HEK293 (cell line): ENCODE results near the gene STAT3.

Experiments
- HOXD13 ChIP-seq: sonication (generic); formaldehyde crosslinking; IDR thresholded peaks from 2 replicates; pipeline ENCODE4 v1.8.0; 2022; ENCODE audit warnings: missing genetic modification reagents, borderline replicate concordance
- REPIN1 ChIP-seq: fragments of 450-650 bp; formaldehyde crosslinking; IDR thresholded peaks from 2 replicates; pipeline ENCODE4 v1.5.1; 2017; ENCODE audit warnings: missing biosample characterization, missing genetic modification characterization, low read depth
- REST ChIP-seq: fragments of 450-650 bp; formaldehyde crosslinking; IDR thresholded peaks from 2 replicates; pipeline ENCODE4 v1.5.1; 2016; ENCODE audit warnings: missing biosample characterization, missing genetic modification characterization
- ZNF184 ChIP-seq: fragments of 450-650 bp; IDR thresholded peaks from 2 replicates; pipeline ENCODE4 v1.5.1; 2018; ENCODE audit warnings: missing biosample characterization, mild to moderate bottlenecking, missing genetic modification characterization
- ZNF202 ChIP-seq: fragments of 450-650 bp; formaldehyde crosslinking; IDR thresholded peaks from 2 replicates; pipeline ENCODE4 v1.5.1; 2016; ENCODE audit warnings: missing biosample characterization, missing genetic modification characterization, borderline replicate concordance
- ZNF23 ChIP-seq: fragments of 450-650 bp; formaldehyde crosslinking; IDR thresholded peaks from 2 replicates; pipeline ENCODE4 v1.5.1; 2016; ENCODE audit warnings: missing biosample characterization, missing genetic modification characterization, borderline replicate concordance
- ZNF416 ChIP-seq: fragments of 450-650 bp; formaldehyde crosslinking; IDR thresholded peaks from 2 replicates; pipeline ENCODE4 v1.5.1; 2016; ENCODE audit warnings: missing biosample characterization, missing genetic modification characterization
- ZNF529 ChIP-seq: fragments of 450-650 bp; formaldehyde crosslinking; IDR thresholded peaks from 2 replicates; pipeline ENCODE4 v1.5.1; 2017; ENCODE audit warnings: missing genetic modification characterization, missing biosample characterization; ENCODE audit not compliant: insufficient replicate concordance
- ZNF701 ChIP-seq: fragments of 450-650 bp; formaldehyde crosslinking; IDR thresholded peaks from 2 replicates; pipeline ENCODE4 v1.5.1; 2016; ENCODE audit warnings: missing biosample characterization, missing genetic modification characterization
- TF ChIP-seq, protein P1 (sequence below): fragments of 450-650 bp; formaldehyde crosslinking; IDR thresholded peaks from 2 replicates; pipeline ENCODE4 v1.5.1; 2016; ENCODE audit warnings: missing biosample characterization, missing genetic modification characterization
- TF ChIP-seq, protein P2 (sequence below): fragments of 450-650 bp; formaldehyde crosslinking; IDR thresholded peaks from 2 replicates; pipeline ENCODE4 v1.5.1; 2017; ENCODE audit warnings: missing biosample characterization, missing genetic modification characterization
- TF ChIP-seq, protein P3 (sequence below): fragments of 450-650 bp; formaldehyde crosslinking; IDR thresholded peaks from 2 replicates; pipeline ENCODE4 v1.5.1; 2016; ENCODE audit warnings: missing biosample characterization, missing genetic modification characterization, borderline replicate concordance

GRCh38 chr17:42402117-42402516, 13.9 kb upstream of the STAT3 start:
- TF ChIP-seq, protein P1, sequence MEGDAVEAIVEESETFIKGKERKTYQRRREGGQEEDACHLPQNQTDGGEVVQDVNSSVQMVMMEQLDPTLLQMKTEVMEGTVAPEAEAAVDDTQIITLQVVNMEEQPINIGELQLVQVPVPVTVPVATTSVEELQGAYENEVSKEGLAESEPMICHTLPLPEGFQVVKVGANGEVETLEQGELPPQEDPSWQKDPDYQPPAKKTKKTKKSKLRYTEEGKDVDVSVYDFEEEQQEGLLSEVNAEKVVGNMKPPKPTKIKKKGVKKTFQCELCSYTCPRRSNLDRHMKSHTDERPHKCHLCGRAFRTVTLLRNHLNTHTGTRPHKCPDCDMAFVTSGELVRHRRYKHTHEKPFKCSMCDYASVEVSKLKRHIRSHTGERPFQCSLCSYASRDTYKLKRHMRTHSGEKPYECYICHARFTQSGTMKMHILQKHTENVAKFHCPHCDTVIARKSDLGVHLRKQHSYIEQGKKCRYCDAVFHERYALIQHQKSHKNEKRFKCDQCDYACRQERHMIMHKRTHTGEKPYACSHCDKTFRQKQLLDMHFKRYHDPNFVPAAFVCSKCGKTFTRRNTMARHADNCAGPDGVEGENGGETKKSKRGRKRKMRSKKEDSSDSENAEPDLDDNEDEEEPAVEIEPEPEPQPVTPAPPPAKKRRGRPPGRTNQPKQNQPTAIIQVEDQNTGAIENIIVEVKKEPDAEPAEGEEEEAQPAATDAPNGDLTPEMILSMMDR, result no peak
- TF ChIP-seq ZNF23 (tag by site-specific recombination) (no peak), ZNF416 (tag by site-specific recombination) (no peak), ZNF529 (tag by site-specific recombination) (no peak), ZNF202 (no peak), ZNF701 (tag by site-specific recombination) (no peak), HOXD13 (no peak), REST (tag by site-specific recombination) (no peak), ZNF184 (tag by site-specific recombination) (no peak), REPIN1 (tag by site-specific recombination) (no peak)
- TF ChIP-seq, protein P2, sequence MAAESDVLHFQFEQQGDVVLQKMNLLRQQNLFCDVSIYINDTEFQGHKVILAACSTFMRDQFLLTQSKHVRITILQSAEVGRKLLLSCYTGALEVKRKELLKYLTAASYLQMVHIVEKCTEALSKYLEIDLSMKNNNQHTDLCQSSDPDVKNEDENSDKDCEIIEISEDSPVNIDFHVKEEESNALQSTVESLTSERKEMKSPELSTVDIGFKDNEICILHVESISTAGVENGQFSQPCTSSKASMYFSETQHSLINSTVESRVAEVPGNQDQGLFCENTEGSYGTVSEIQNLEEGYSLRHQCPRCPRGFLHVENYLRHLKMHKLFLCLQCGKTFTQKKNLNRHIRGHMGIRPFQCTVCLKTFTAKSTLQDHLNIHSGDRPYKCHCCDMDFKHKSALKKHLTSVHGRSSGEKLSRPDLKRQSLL (tag by site-specific recombination), result no peak
- TF ChIP-seq, protein P3, sequence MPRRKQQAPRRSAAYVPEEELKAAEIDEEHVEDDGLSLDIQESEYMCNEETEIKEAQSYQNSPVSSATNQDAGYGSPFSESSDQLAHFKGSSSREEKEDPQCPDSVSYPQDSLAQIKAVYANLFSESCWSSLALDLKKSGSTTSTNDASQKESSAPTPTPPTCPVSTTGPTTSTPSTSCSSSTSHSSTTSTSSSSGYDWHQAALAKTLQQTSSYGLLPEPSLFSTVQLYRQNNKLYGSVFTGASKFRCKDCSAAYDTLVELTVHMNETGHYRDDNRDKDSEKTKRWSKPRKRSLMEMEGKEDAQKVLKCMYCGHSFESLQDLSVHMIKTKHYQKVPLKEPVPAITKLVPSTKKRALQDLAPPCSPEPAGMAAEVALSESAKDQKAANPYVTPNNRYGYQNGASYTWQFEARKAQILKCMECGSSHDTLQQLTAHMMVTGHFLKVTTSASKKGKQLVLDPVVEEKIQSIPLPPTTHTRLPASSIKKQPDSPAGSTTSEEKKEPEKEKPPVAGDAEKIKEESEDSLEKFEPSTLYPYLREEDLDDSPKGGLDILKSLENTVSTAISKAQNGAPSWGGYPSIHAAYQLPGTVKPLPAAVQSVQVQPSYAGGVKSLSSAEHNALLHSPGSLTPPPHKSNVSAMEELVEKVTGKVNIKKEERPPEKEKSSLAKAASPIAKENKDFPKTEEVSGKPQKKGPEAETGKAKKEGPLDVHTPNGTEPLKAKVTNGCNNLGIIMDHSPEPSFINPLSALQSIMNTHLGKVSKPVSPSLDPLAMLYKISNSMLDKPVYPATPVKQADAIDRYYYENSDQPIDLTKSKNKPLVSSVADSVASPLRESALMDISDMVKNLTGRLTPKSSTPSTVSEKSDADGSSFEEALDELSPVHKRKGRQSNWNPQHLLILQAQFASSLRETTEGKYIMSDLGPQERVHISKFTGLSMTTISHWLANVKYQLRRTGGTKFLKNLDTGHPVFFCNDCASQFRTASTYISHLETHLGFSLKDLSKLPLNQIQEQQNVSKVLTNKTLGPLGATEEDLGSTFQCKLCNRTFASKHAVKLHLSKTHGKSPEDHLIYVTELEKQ, result no peak
